Stimulated activated CD4-positive, alpha-beta T cell treated with anti-CD3 and anti-CD28 coated beads, Interleukin-4, amount 100 ng/mL, for 24 hours (primary cell): ENCODE measurements around the gene EFNA5.
"Not testable (repeated sequence)": the region's sequence is repeated elsewhere in the genome, so short reads cannot be mapped to it uniquely, and the experiment has no call there.

ENCODE experiments used
- DNase-seq: peaks from one replicate; pipeline ENCODE4 v3.0.0-alpha.2; 2020

EFNA5 gene

GRCh38 chr5:107515521-107516080 lies 155.1 kb downstream of the EFNA5 start:
- DNase-seq = no peak

- no peak for DNase-seq
These were observed 156.4 kb downstream of the EFNA5 start for GRCh38 chr5:107514305-107514704.

GRCh38 chr5:107513337-107514085 lies 157.2 kb downstream of the EFNA5 start:
- DNase-seq = no peak

GRCh38 chr5:107512029-107512428 lies 158.7 kb downstream of the EFNA5 start:
- no peak for DNase-seq

GRCh38 chr5:107510125-107510524 lies 160.6 kb downstream of the EFNA5 start:
- DNase-seq = no peak

- no peak for DNase-seq
These were observed 162.6 kb downstream of the EFNA5 start for GRCh38 chr5:107508097-107508496.

GRCh38 chr5:107505763-107506534 lies 164.8 kb downstream of the EFNA5 start:
- DNase-seq = no peak

- no peak for DNase-seq
These were observed 166.3 kb downstream of the EFNA5 start for GRCh38 chr5:107504424-107504823.

- DNase-seq = no peak
These were observed 168.1 kb downstream of the EFNA5 start for GRCh38 chr5:107502676-107503060.

GRCh38 chr5:107501965-107502675 lies 168.6 kb downstream of the EFNA5 start:
- DNase-seq = no peak

GRCh38 chr5:107500840-107501239 lies 169.9 kb downstream of the EFNA5 start:
- DNase-seq = no peak

- DNase-seq = no peak
These were observed 170.4 kb downstream of the EFNA5 start for GRCh38 chr5:107500347-107500746.

GRCh38 chr5:107499776-107500175 lies 171.0 kb downstream of the EFNA5 start:
- no peak for DNase-seq

- DNase-seq = no peak
These were observed 171.5 kb downstream of the EFNA5 start for GRCh38 chr5:107499237-107499636.

GRCh38 chr5:107496466-107496865 lies 174.3 kb downstream of the EFNA5 start:
- DNase-seq = no peak

- DNase-seq = not testable (repeated sequence)
These were observed 176.6 kb downstream of the EFNA5 start for GRCh38 chr5:107494129-107494528.

- DNase-seq = no peak
These were observed 183.6 kb downstream of the EFNA5 start for GRCh38 chr5:107487056-107487542.

- peak; percentile 61 for DNase-seq
These were observed 184.2 kb downstream of the EFNA5 start for GRCh38 chr5:107486489-107486888.

- DNase-seq = no peak
These were observed 185.6 kb downstream of the EFNA5 start for GRCh38 chr5:107485184-107485583.

GRCh38 chr5:107484281-107484680 lies 186.5 kb downstream of the EFNA5 start:
- DNase-seq = no peak

GRCh38 chr5:107483231-107484024 lies 187.3 kb downstream of the EFNA5 start:
- no peak for DNase-seq

- DNase-seq = no peak
These were observed 192.6 kb downstream of the EFNA5 start for GRCh38 chr5:107478068-107478641.
